VCaP (cell line): ENCODE results near the gene DCAF8.

Source experiments
- H3K27ac ChIP-seq: fragments of 450-650 bp; 2 replicates; pipeline ENCODE4 v1.5.1; 2017
- CTCF ChIP-seq: fragments of 450-650 bp; conservative IDR thresholded peaks from 2 replicates; pipeline ENCODE4 v1.5.1; 2017; ENCODE audit warnings: mild to moderate bottlenecking, moderate library complexity

DCAF8 gene

GRCh38 chr1:160261893-160262794 lies at the start of gene DCAF8:
Gene DCAF8 (minus strand): TSS chr1:160262549. CDS start chr1:160244008, 18,541 bp downstream.
- no peak for TF ChIP-seq CTCF

GRCh38 chr1:160309571-160309970 lies 47.2 kb upstream of the DCAF8 start:
- H3K27ac ChIP-seq = no peak overlapping the region
- no peak for TF ChIP-seq CTCF

More at GRCh38 chr1:160261893-160262794, at the start of gene DCAF8:
- H3K27ac ChIP-seq = peak within 1 kb of the TSS; percentile 97

GRCh38 chr1:160309185-160309557 lies 46.8 kb upstream of the DCAF8 start:
- TF ChIP-seq CTCF = no peak
- no peak overlapping the region for H3K27ac ChIP-seq

- no peak for TF ChIP-seq CTCF
- no peak overlapping the region for H3K27ac ChIP-seq
Observed at GRCh38 chr1:160308451-160309184, 46.3 kb upstream of the DCAF8 start.

GRCh38 chr1:160307118-160307791 lies 44.9 kb upstream of the DCAF8 start:
- TF ChIP-seq CTCF = no peak
- H3K27ac ChIP-seq = no peak overlapping the region

- TF ChIP-seq CTCF = no peak
Observed at GRCh38 chr1:160300173-160300572, 37.8 kb upstream of the DCAF8 start.

GRCh38 chr1:160296036-160296435 lies 33.7 kb upstream of the DCAF8 start:
- no peak for TF ChIP-seq CTCF
- H3K27ac ChIP-seq = no peak overlapping the region

More at GRCh38 chr1:160300173-160300572, 37.8 kb upstream of the DCAF8 start:
- no peak overlapping the region for H3K27ac ChIP-seq
